Fibroblast of lung (primary cell): Measurements from ENCODE around the gene RNF10.
"Not testable (repeated sequence)": the region's sequence is repeated elsewhere in the genome, so short reads cannot be mapped to it uniquely, and the experiment has no call there.

Experiments used
- CTCF ChIP-seq, 2 donors: IDR thresholded peaks in 1 of 2; conservative IDR thresholded peaks in 1 of 2; 1 replicate in 1 of 2; 2 replicates in 1 of 2; pipeline ENCODE4 v1.5.1; 2011 to 2012; ENCODE audit warnings: low read length in 2 of 2, control low read depth in 1 of 2, inconsistent platforms in 1 of 2, low read depth in 1 of 2, mild to moderate bottlenecking in 1 of 2
- EZH2 ChIP-seq: IDR thresholded peaks from 2 replicates; pipeline ENCODE4 v1.5.1; 2012; ENCODE audit warnings: low read length, control low read depth, mild to moderate bottlenecking; ENCODE audit errors: missing control alignments

- not testable (repeated sequence) for TF ChIP-seq EZH2; CTCF (conservative IDR thresholded peaks at IDR 0.05 in 1 of 2, IDR thresholded peaks at IDR 0.05 in 1 of 2; ENCODE audit: low read depth in 1 of 2, low read length in 2 of 2)
Observed at GRCh38 chr12:120519324-120519723, 14.8 kb upstream of the RNF10 start.
